GM12878 (cell line): ENCODE data around the gene GRPEL2.

ENCODE experiments used
- ASH2L ChIP-seq: fragments of 300-600, 200-600 bp; sonication (generic); IDR thresholded peaks from 2 replicates; pipeline ENCODE4 v1.6.1; 2017; ENCODE audit warnings: low read depth, mild to moderate bottlenecking, borderline replicate concordance
- CTCF ChIP-seq, 3 experiments: IDR thresholded peaks in 2 of 3; conservative IDR thresholded peaks in 1 of 3; 2 replicates each; pipeline ENCODE4 v1.5.1; 2011; ENCODE audit warnings: low read depth in 3 of 3, low read length in 3 of 3, mild to moderate bottlenecking in 3 of 3, control low read depth in 2 of 3, moderate library complexity in 2 of 3, inconsistent platforms in 1 of 3, mixed read lengths in 1 of 3; ENCODE audit not compliant: control insufficient read depth in 2 of 3, insufficient read depth in 1 of 3; ENCODE audit errors: extremely low read depth in 1 of 3
- FOXM1 ChIP-seq: IDR thresholded peaks from 2 replicates; pipeline ENCODE4 v1.6.1; 2012; ENCODE audit warnings: low read depth, mild to moderate bottlenecking, inconsistent platforms, low read length, moderate library complexity
- MAX ChIP-seq: IDR thresholded peaks from 2 replicates; pipeline ENCODE4 v1.6.1; 2012; ENCODE audit warnings: low read depth, low read length, improper control_type of control experiment
- POLR2A ChIP-seq: IDR thresholded peaks from 2 replicates; pipeline ENCODE4 v1.6.1; 2011; ENCODE audit warnings: low read depth, mild to moderate bottlenecking, low read length
- TAF1 ChIP-seq: IDR thresholded peaks from 2 replicates; pipeline ENCODE4 v1.6.1; 2011; ENCODE audit warnings: mild to moderate bottlenecking, low read depth, low read length, borderline replicate concordance
- ZBTB33 ChIP-seq: fragments of 450-650 bp; IDR thresholded peaks from 2 replicates; pipeline ENCODE4 v1.6.1; 2017; ENCODE audit warnings: mild to moderate bottlenecking

GRCh38 chr5:149349382-149349781, 4.1 kb downstream of the GRPEL2 start:
- no peak for TF ChIP-seq CTCF (IDR thresholded peaks at IDR 0.05 in 2 of 3, conservative IDR thresholded peaks at IDR 0.05 in 1 of 3; ENCODE audit: control insufficient read depth in 2 of 3, extremely low read depth in 1 of 3, insufficient read depth in 1 of 3, low read depth in 3 of 3, low read length in 3 of 3)
- no peak for TF ChIP-seq ASH2L
- no peak for TF ChIP-seq POLR2A
- TF ChIP-seq TAF1, result no peak
- no peak for TF ChIP-seq MAX
- no peak for TF ChIP-seq ZBTB33
- TF ChIP-seq FOXM1, result no peak
